ENCODE measurements around the gene RBFOX2. TPM values are rescaled to one million over a fixed set of nuclear protein-coding genes. Genes with fewer than 3 reads are reported as not detected.
"Not testable (repeated sequence)": the region's sequence is repeated elsewhere in the genome, so short reads cannot be mapped to it uniquely, and the experiment has no call there.

Gene RBFOX2
- total RNA-seq, 2 experiments from 2014 or later: 54.3 to 78.7 TPM

GRCh38 chr22:35995348-35995747 is 33.3 kb downstream of the RBFOX2 start:
- TF ChIP-seq EZH2phosphoT487 (IDR thresholded peaks at IDR 0.05; ENCODE audit: borderline replicate concordance, low read depth, low read length) (no peak), CTCF (conservative IDR thresholded peaks at IDR 0.05; ENCODE audit: low read length) (no peak)
- CTCF ChIA-PET (ENCODE audit: unreplicated experiment): no interaction called here
- H3K9me2 ChIP-seq (ENCODE audit: insufficient read depth, low read length): no peaks in the 10 kb centered on the region
- no peak overlapping the region for H3K4me2 ChIP-seq (ENCODE audit: low read length)
- intact Hi-C loops (cut with micrococcal nuclease; ENCODE audit: unreplicated experiment): no loop called here
- H3K4me1 ChIP-seq (ENCODE audit: insufficient read depth, low read length, poor library complexity, severe bottlenecking): peaks cover 2% of the 10 kb centered on the region
- DNase-seq (ENCODE audit: low spot score): no peak
- H3K9me3 ChIP-seq (ENCODE audit: low read length): no peaks in the 10 kb centered on the region
- H3K4me3 ChIP-seq (ENCODE audit: low read depth, low read length, poor library complexity, severe bottlenecking): no peak overlapping the region
- no peaks in the 10 kb centered on the region for H4K20me1 ChIP-seq (ENCODE audit: insufficient read depth, low read length)
- POLR2A ChIA-PET: interaction anchor here (0.7 kb wide), 2 partner anchors 511 to 592 kb away, joined by 3 read pairs; no protein-coding TSS in a partner anchor
- H3K79me2 ChIP-seq (ENCODE audit: insufficient read depth, low read depth, low read length): peaks cover 9% of the 10 kb centered on the region; the same call in 1 of the 2 replicates
- no TSS peak for BruUV-seq (replicated peaks)
- H3K36me3 ChIP-seq (ENCODE audit: insufficient read depth, low read length): peaks cover 26% of the 10 kb centered on the region
- H2AFZ ChIP-seq (ENCODE audit: low read length): no peak overlapping the region
- H3K27ac ChIP-seq (ENCODE audit: low read depth, low read length, poor library complexity, severe bottlenecking): no peak overlapping the region

- H3K79me2 ChIP-seq (ENCODE audit: insufficient read depth, low read depth, low read length); H3K4me3 ChIP-seq (ENCODE audit: low read depth, low read length, poor library complexity, severe bottlenecking); H3K9me3 ChIP-seq (ENCODE audit: low read length); POLR2A ChIA-PET; H2AFZ ChIP-seq (ENCODE audit: low read length); H4K20me1 ChIP-seq (ENCODE audit: insufficient read depth, low read length); H3K27ac ChIP-seq (ENCODE audit: low read depth, low read length, poor library complexity, severe bottlenecking); CTCF ChIA-PET (ENCODE audit: unreplicated experiment); DNase-seq (ENCODE audit: low spot score); H3K9me2 ChIP-seq (ENCODE audit: insufficient read depth, low read length); H3K4me1 ChIP-seq (ENCODE audit: insufficient read depth, low read length, poor library complexity, severe bottlenecking); BruUV-seq (replicated peaks); H3K4me2 ChIP-seq (ENCODE audit: low read length); intact Hi-C loops (cut with micrococcal nuclease; ENCODE audit: unreplicated experiment): not testable (repeated sequence)
- H3K36me3 ChIP-seq (ENCODE audit: insufficient read depth, low read length): peaks cover 26% of the 10 kb centered on the region
These were observed 34.9 kb downstream of the RBFOX2 start for GRCh38 chr22:35993727-35994126.

- H4K20me1 ChIP-seq (ENCODE audit: insufficient read depth, low read length): no peaks in the 10 kb centered on the region
- no peak overlapping the region for H3K27ac ChIP-seq (ENCODE audit: low read depth, low read length, poor library complexity, severe bottlenecking)
- TF ChIP-seq EZH2phosphoT487 (IDR thresholded peaks at IDR 0.05; ENCODE audit: borderline replicate concordance, low read depth, low read length): no peak
- TF ChIP-seq CTCF (conservative IDR thresholded peaks at IDR 0.05; ENCODE audit: low read length): no peak
- no peaks in the 10 kb centered on the region for H3K9me3 ChIP-seq (ENCODE audit: low read length)
- no peak for DNase-seq (ENCODE audit: low spot score)
- H3K4me3 ChIP-seq (ENCODE audit: low read depth, low read length, poor library complexity, severe bottlenecking): no peak overlapping the region
- peaks cover 9% of the 10 kb centered on the region; the same call in 1 of the 2 replicates for H3K79me2 ChIP-seq (ENCODE audit: insufficient read depth, low read depth, low read length)
- no peak overlapping the region for H3K4me2 ChIP-seq (ENCODE audit: low read length)
- no TSS peak for BruUV-seq (replicated peaks)
- H2AFZ ChIP-seq (ENCODE audit: low read length): no peak overlapping the region
- intact Hi-C loops (cut with micrococcal nuclease; ENCODE audit: unreplicated experiment): no loop called here
- ChIA-PET POLR2A (interaction anchor here (1.1 kb wide), 1 partner anchor 12 kb away, joined by 4 read pairs; no protein-coding TSS in a partner anchor), CTCF (ENCODE audit: unreplicated experiment) (interaction anchor here (0.9 kb wide), 1 partner anchor 90 kb away, joined by 3 read pairs; no protein-coding TSS in a partner anchor)
- no peaks in the 10 kb centered on the region for H3K9me2 ChIP-seq (ENCODE audit: insufficient read depth, low read length)
- peaks cover 26% of the 10 kb centered on the region for H3K36me3 ChIP-seq (ENCODE audit: insufficient read depth, low read length)
- peaks cover 2% of the 10 kb centered on the region for H3K4me1 ChIP-seq (ENCODE audit: insufficient read depth, low read length, poor library complexity, severe bottlenecking)
These were observed 35.4 kb downstream of the RBFOX2 start for GRCh38 chr22:35993048-35993714.

Measured in OCI-LY7 (cell line).